ENCODE results near the gene NOP9.

NOP9 gene

GRCh38 chr14:24356208-24356607 lies 56.6 kb downstream of the NOP9 start:
- DNase-seq = no peak
